SW 1271 (cell line): Measurements from ENCODE around the gene MNAT1.
"Not testable (repeated sequence)": the region's sequence is repeated elsewhere in the genome, so short reads cannot be mapped to it uniquely, and the experiment has no call there.

Experiments used
- DNase-seq, 2 experiments: peaks; one replicate each; lab custom pipeline; 2025; lab: John Stamatoyannopoulos, UW

MNAT1 gene

GRCh38 chr14:60882219-60882618, 147.7 kb downstream of the MNAT1 start:
- no peak for DNase-seq

GRCh38 chr14:60884134-60884533, 149.6 kb downstream of the MNAT1 start:
- DNase-seq, result no peak

- DNase-seq, result not testable (repeated sequence)
These were observed 156.1 kb downstream of the MNAT1 start for GRCh38 chr14:60890636-60891035.

- no peak for DNase-seq
These were observed 159.3 kb downstream of the MNAT1 start for GRCh38 chr14:60893911-60894310.

- DNase-seq, result no peak
These were observed 169.8 kb downstream of the MNAT1 start for GRCh38 chr14:60904381-60904780.

GRCh38 chr14:60905923-60906322, 171.4 kb downstream of the MNAT1 start:
- no peak for DNase-seq

GRCh38 chr14:60915781-60916180, 181.2 kb downstream of the MNAT1 start:
- no peak for DNase-seq

GRCh38 chr14:60922050-60922449, 187.5 kb downstream of the MNAT1 start:
- DNase-seq, result no peak

GRCh38 chr14:60925286-60925685, 190.7 kb downstream of the MNAT1 start:
- DNase-seq, result no peak

GRCh38 chr14:60926002-60926401, 191.4 kb downstream of the MNAT1 start:
- no peak for DNase-seq

- DNase-seq, result no peak
These were observed 196.7 kb downstream of the MNAT1 start for GRCh38 chr14:60931218-60931617.

GRCh38 chr14:60933920-60934655, 199.5 kb downstream of the MNAT1 start:
- no peak for DNase-seq

GRCh38 chr14:60935319-60935718, 200.8 kb downstream of the MNAT1 start:
- DNase-seq, result no peak

- no peak for DNase-seq
These were observed 209.1 kb downstream of the MNAT1 start for GRCh38 chr14:60943637-60944032.

- no peak for DNase-seq
These were observed 209.6 kb downstream of the MNAT1 start for GRCh38 chr14:60944204-60944603.

- no peak for DNase-seq
These were observed 211.4 kb downstream of the MNAT1 start for GRCh38 chr14:60945984-60946383.

GRCh38 chr14:60946773-60947172, 212.2 kb downstream of the MNAT1 start:
- no peak for DNase-seq

- no peak for DNase-seq
These were observed 217.3 kb downstream of the MNAT1 start for GRCh38 chr14:60951776-60952435.

GRCh38 chr14:60956202-60956601, 221.6 kb downstream of the MNAT1 start:
- DNase-seq, result no peak

- DNase-seq, result no peak
These were observed 222.1 kb downstream of the MNAT1 start for GRCh38 chr14:60956632-60957031.

GRCh38 chr14:60958146-60958545, 223.6 kb downstream of the MNAT1 start:
- DNase-seq, result no peak

GRCh38 chr14:60963761-60964160, 229.2 kb downstream of the MNAT1 start:
- no peak for DNase-seq

- DNase-seq, result no peak
These were observed 230.3 kb downstream of the MNAT1 start for GRCh38 chr14:60964904-60965303.

- no peak for DNase-seq
These were observed 230.8 kb downstream of the MNAT1 start for GRCh38 chr14:60965402-60965801.
